Activated CD4-positive, alpha-beta T cell treated with anti-CD3 and anti-CD28 coated beads, Interleukin-2, Interleukin-6, amounts not matched to agents 100 ng/mL and 50 ng/mL, durations not matched to agents 16 hours and 8 hours (primary cell): ENCODE measurements around the gene DFFA.
A peak's percentile ranks its signal among the peaks of the same experiment; 100 is the strongest.
"Not testable (repeated sequence)": the region's sequence is repeated elsewhere in the genome, so short reads cannot be mapped to it uniquely, and the experiment has no call there.

ENCODE experiments used
- DNase-seq: peaks from one replicate; pipeline ENCODE4 v3.0.0-alpha.2; 2020

DFFA gene

DNA sequence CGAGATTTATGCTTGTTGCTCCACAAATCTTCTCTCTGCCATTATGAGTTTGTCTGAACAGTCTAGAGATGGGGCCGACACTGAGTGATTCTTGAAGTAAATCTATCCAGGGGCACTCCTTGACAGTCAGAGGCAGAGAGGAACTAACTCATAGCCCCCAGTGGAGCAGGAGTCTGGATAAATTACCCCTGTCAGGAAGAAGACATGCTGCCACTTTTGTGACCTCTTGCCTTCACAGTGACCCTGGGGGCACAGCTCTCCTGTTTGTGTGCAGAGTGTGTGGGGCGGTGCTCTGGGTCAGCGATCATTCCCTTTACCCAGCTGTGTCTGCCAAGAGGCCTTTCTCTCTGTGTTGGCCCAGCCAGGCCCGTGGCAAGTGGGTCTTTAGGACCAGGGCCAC, 31.9 kb upstream of the DFFA start:
- DNase-seq = no peak

DNA sequence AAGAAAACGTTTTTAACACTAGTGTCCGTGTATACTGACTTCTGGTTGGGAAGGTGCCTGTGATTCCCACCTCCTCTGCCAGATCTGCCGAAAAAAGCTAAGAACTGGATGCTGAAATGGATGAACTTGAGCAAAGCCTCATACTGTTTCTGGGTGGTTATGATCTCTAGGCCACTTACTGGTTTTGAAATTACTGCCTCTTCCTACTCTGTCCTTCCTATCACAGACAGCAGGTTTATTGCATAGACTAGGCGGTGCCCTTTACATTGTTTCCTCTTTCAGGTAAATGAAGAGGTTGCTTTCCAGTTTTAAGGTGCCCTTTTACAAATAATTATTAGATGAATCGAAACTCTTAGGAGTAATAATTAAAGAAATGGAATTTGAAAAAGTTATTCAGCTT, 29.9 kb upstream of the DFFA start:
- peak; percentile 43 for DNase-seq

GRCh38 chr1:10498231-10498630, 25.9 kb upstream of the DFFA start:
- DNase-seq = peak; percentile 39

GRCh38 chr1:10497109-10497508, 24.8 kb upstream of the DFFA start:
- no peak for DNase-seq

DNA sequence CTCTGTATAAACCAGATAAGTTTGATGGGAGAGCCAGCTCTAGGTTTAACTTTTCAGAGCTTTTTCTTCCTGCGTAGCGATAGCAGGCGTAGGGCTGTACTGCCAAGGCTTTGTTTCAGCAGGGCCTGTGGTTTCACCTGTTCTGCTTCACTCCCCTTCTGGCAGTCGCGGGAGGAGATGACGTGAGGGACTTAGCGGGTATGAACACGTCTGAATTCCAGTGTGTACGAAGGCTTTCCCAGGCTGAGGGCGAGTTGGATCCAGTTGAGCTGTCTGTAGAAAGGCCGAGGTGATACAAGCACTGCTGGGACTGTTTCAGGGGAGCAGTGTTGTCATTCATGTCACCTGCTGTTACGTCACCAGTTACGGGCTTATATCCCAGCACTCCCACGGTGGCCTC, 23.6 kb upstream of the DFFA start:
- no peak for DNase-seq

- no peak for DNase-seq
Measured at GRCh38 chr1:10495475-10495817, 23.1 kb upstream of the DFFA start.

GRCh38 chr1:10494754-10495474, 22.6 kb upstream of the DFFA start:
- peak; percentile 85 for DNase-seq

DNA sequence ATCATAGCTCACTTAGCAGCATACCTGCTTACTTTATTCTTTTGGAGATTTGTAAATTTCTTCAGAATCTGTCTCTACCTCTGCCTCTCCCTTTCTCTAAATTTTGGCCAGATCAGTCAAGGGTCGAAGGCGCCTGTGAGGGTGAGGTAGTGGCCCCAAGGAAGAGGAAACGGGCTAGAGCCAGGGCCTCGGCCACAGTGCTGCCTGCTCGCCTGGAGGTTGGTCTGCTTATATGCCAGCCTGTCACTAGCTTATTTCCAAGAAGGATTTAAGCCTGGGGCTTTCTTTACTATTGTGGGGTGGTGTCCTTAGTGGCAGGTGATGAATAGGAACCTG, 22.1 kb upstream of the DFFA start:
- DNase-seq = no peak

DNA sequence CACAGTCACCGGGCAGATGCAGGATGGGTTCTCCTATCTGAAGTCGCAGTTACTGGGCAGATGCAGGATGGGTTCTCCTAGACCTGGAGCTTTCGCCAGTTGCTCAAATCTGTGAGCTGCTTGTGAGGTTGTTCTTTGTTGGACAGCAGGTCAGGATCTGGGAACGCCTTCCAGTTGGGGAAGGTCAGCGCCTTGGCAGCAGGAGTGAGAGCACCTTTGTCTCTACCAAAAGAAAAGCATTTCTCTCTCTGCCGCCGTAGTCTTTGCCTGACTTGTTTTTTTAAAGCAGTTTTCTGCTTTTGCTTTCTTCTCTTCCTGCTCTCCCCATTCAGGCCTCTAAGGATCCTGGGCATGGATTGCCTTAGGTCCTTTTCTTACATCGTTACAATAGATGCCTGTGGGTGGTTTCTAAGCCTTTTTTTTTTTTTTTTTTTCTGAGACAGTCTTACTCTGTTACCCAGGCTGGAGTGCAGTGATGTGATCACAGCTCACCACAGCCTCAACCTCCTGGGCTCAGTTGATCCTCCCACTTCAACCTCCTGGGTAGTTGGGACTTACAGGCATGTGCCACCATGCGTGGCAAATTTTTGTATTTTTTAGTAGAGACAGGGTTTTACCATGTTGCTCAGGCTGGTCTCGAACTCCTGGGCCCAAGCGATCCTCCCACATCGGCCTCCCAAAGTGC, 18.1 kb upstream of the DFFA start:
- DNase-seq = no peak

- DNase-seq = no peak
Measured at GRCh38 chr1:10489291-10490055, 17.1 kb upstream of the DFFA start.

DNA sequence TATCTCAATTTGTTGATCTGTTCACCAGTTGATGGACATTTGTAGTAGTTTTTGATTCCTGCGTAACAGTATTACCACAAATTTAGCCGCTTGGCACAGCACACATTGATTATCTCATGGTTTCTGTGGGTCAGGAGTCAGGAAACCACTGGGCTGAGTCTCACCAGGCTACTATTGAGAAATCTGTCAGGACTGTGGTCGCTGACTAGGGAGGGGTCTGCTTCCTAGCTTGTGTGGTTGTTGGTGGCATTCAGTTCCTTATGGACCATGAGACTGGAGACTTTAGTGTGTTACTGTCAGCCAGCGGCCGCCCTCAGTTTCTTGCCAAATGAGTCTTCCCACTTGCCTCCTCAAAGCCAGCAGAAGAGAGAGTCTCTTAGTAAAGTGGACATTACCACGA, 12.2 kb upstream of the DFFA start:
- DNase-seq = no peak

DNA sequence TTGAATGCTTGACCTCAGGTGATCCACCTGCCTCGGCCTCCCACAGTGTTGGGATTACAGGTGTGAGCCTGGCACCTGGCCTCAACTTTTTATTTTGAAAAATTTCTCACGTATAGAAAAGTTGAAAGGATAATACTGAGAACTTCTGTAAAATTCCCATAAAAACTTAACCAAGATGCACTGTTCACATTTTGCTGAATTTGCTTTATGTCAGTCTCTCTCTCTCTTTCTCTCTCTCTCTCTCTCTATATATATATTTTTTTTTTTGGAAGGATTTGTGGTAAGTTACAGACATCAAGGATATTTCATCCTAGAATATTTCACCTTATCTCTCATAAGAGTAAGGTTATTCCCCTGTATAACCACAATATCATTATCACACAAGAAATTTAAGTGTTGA, 8.3 kb upstream of the DFFA start:
- DNase-seq = no peak

GRCh38 chr1:10479296-10479695, 7.0 kb upstream of the DFFA start:
- no peak for DNase-seq

DNA sequence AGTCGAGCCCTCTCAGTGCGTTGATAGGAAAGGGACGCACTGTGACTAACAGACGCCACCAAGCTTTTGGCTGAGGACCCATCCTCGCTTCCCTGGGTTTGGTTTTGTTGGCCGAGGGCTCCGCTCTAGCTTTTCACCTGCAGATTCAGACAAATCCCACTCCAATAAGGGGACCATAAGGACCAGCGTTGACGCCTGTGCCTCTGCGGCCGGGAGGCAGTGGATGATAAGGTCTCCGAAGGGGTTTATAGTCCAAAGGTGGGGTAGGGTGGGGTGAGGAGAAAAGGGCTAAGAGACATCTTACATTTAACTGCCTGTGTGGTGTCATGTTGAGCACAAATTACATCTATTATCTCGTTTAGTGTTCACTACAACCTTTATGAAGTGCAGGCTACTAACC, 3.2 kb upstream of the DFFA start:
- DNase-seq = no peak

DNA sequence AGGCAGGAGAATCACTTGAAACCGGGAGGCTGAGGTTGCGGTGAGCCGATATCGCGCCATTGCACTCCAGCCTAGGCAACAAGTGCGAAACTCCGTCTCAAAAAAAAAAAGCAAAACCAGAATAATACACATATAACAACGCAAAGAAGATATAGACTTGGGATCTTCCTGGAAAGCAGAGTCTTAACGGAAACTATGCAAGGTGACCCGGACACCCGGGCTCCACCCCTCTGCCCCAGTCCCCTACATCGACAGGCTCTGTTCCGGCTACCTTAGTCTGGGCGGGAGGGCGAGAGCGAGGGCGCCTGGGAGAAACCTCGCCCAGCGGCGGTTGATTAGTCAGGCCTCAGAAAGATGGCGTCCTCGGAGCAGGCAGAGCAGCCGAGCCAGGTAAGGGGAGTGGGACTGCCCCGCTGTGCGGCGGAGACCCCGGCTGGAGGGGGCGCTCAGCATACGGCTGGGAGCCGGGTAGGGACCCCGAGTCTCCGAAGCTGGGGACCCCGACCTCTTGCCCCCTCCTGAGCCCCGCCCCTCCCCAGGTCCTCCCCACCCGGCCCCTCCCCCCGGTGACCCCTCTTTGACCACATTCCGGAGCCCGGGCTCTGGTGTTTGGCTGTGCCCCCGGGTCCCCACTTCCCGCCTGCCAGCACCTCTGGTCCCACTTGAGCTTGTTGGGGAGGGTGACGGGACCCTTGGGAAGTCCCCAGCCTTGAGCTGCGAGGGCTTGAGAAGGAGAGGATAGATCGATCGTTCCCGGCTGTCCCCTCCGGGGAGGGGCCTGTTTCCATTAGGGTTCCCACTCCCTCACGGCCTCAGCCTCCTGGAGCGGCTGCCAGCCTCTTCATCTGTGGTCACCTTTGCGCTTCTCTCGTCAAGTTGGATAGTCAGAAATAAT, 2.5 kb upstream of the DFFA start, which contains the start of gene PEX14:
TSS of gene PEX14 (plus strand) at position 338 of the 895 bp plus-strand sequence. CDS start at position 355, 17 bp downstream.
- DNase-seq = peak; percentile 95

GRCh38 chr1:10474309-10474612, 1.9 kb upstream of the DFFA start:
- not testable (repeated sequence) for DNase-seq

GRCh38 chr1:10473145-10473765, 926 bp upstream of the DFFA start:
- no peak for DNase-seq

- peak; percentile 12 for DNase-seq
Measured at GRCh38 chr1:10471411-10472219, 714 bp downstream of the DFFA start.

- DNase-seq = no peak
Measured at GRCh38 chr1:10470043-10470442, 2.3 kb downstream of the DFFA start.

DNA sequence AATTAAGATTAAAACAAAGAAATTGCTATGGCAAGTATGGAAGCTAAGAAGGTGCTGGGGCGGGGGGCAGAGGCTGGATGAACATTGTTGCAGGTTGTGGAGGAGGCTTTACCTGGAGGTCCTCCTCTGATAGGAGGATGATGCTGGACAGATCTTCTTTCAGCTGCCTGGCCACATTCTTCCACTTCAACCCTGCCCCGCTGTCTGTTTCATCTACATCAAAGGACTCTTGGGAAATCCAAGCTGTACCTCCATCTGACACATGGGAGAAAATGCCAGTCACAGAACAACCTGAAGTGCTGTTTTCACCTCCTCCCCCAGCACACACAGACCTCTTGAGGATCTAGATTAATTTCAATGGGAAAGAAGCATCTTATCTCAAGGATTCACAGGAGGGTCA, 5.3 kb downstream of the DFFA start:
- no peak for DNase-seq

- DNase-seq = no peak
Measured at GRCh38 chr1:10459184-10459583, 13.1 kb downstream of the DFFA start.

DNA sequence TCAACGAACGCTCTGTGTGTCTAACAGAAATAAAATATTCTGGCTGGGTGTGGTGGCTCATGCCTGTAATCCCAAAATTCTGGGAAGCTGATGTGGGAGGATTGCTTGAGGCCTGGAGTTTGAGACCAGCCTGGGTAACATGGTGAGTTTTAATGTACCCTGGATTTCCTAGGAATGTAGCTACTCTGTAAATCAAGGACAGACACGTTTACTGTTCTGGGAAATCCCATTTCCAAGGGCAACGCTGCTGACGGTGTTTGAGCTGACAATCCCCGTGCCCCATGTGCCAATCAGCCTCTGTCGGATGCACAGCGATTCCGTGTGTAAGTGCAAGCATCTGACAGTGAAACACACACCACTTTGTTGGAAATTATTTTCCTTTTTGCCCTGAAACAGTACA, 14.5 kb downstream of the DFFA start:
- DNase-seq = no peak
